GM12878 (cell line): ENCODE measurements around the gene SLC1A2. TPM values are rescaled to one million over a fixed set of nuclear protein-coding genes. Genes with fewer than 3 reads are reported as not detected.

Experiments used
- ATAC-seq: fragments of 200-7000 bp; cut with Tn5 transposase; 3 replicates; pipeline ENCODE4 v1.9.1; 2020; ENCODE audit warnings: mild to moderate bottlenecking, moderate library complexity
- BruUV-seq: library from RNA; stranded (reverse); fragments of 400-500 nt; replicated peaks from 2 replicates; lab custom pipeline; 2021; lab: Mats Ljungman, UMichigan
- CTCF ChIA-PET: fragments of 300-600 bp; sonication (Branson Sonifier 250); formaldehyde crosslinking; extraction: SDS; loops from one replicate; lab custom pipeline; 2021; ENCODE audit warnings: inconsistent platforms; lab: Yijun Ruan, JAX
- POLR2A ChIA-PET: fragments of 350-600 bp; formaldehyde crosslinking; extraction: SDS; loops from one replicate; lab custom pipeline; 2021; ENCODE audit warnings: inconsistent platforms; lab: Charles Lee
- RAD21 ChIA-PET: fragments of 300-600 bp; sonication (Branson Sonifier 250); formaldehyde crosslinking; loops from one replicate; lab custom pipeline; 2023; ENCODE audit warnings: antibody characterized with exemption; ENCODE audit not compliant: unreplicated experiment; lab: Charles Lee
- SMC1A ChIA-PET: fragments of 300-600 bp; sonication (Branson Sonifier 250); formaldehyde crosslinking; loops from one replicate; lab custom pipeline; 2023; ENCODE audit not compliant: unreplicated experiment, uncharacterized antibody; lab: Charles Lee
- DNase-seq: peaks from one replicate; pipeline ENCODE4 v3.0.0-alpha.2; 2011; ENCODE audit warnings: low read depth, low spot score
- FAIRE-seq: peaks from 3 replicates; lab custom pipeline; 2011; peaks lifted over from hg19 to GRCh38; lab: Jason Lieb, UNC
- H2AFZ ChIP-seq: 2 replicates; pipeline ENCODE4 v1.6.0; 2011; ENCODE audit warnings: low read depth, low read length, control low read depth; ENCODE audit not compliant: control insufficient read depth
- H3K27ac ChIP-seq: 2 replicates; pipeline ENCODE4 v1.5.1; 2011; ENCODE audit warnings: control low read depth; ENCODE audit not compliant: control insufficient read depth, insufficient read depth
- H3K27me3 ChIP-seq, 2 experiments: replicated peaks in 1 of 2; 2 replicates each; pipeline versions ENCODE4 v1.6.0 to v1.6.1; 2011; ENCODE audit warnings: low read length in 1 of 2; ENCODE audit not compliant: control insufficient read depth in 2 of 2, insufficient read depth in 2 of 2
- H3K36me3 ChIP-seq, 2 experiments: 2 replicates each; pipeline ENCODE4 v1.5.1; 2011; ENCODE audit warnings: low read length in 1 of 2; ENCODE audit not compliant: control insufficient read depth in 2 of 2, insufficient read depth in 2 of 2
- H3K4me1 ChIP-seq: 2 replicates; pipeline ENCODE4 v1.6.1; 2011; ENCODE audit warnings: mild to moderate bottlenecking, low read length, moderate library complexity, mixed read lengths; ENCODE audit not compliant: control insufficient read depth, insufficient read depth
- H3K4me2 ChIP-seq: 2 replicates; pipeline ENCODE4 v1.6.0; 2011; ENCODE audit warnings: control low read depth; ENCODE audit not compliant: control insufficient read depth, insufficient read depth
- H3K4me3 ChIP-seq: fragments of 200-600 bp; sonication (generic); 2 replicates; pipeline ENCODE4 v1.5.1; 2016
- H3K79me2 ChIP-seq: 2 replicates; pipeline ENCODE4 v1.6.0; 2011; ENCODE audit warnings: low read length; ENCODE audit not compliant: control insufficient read depth, insufficient read depth
- H3K9ac ChIP-seq: 2 replicates; pipeline ENCODE4 v1.8.0; 2011; ENCODE audit warnings: low read length, control low read depth, mixed read lengths; ENCODE audit not compliant: control insufficient read depth, insufficient read depth
- H3K9me3 ChIP-seq: replicated peaks from 3 replicates; pipeline ENCODE4 v1.5.1; 2011; ENCODE audit warnings: mild to moderate bottlenecking, low read length; ENCODE audit not compliant: control insufficient read depth, insufficient read depth
- H4K20me1 ChIP-seq: 2 replicates; pipeline ENCODE4 v1.6.0; 2011; ENCODE audit not compliant: control insufficient read depth, insufficient read depth
- CBX3 ChIP-seq: fragments of 200-600 bp; sonication (generic); IDR thresholded peaks from 2 replicates; pipeline ENCODE4 v1.6.1; 2016; ENCODE audit warnings: low read depth, borderline replicate concordance
- KDM1A ChIP-seq: fragments of 200-600 bp; sonication (generic); IDR thresholded peaks from 2 replicates; pipeline ENCODE4 v1.6.1; 2016; ENCODE audit warnings: borderline replicate concordance
- NR2C2 ChIP-seq: IDR thresholded peaks from 2 replicates; pipeline ENCODE4 v1.6.1; 2011; ENCODE audit warnings: borderline replicate concordance, low read depth; ENCODE audit not compliant: control insufficient read depth, insufficient read length
- PBX3 ChIP-seq: IDR thresholded peaks from 2 replicates; pipeline ENCODE4 v1.6.1; 2011; ENCODE audit warnings: mild to moderate bottlenecking, low read depth, low read length, moderate library complexity; ENCODE audit not compliant: insufficient replicate concordance
- RB1 ChIP-seq: fragments of 450-650 bp; formaldehyde crosslinking; IDR thresholded peaks from 2 replicates; pipeline ENCODE4 v1.6.1; 2017; ENCODE audit warnings: mild to moderate bottlenecking, borderline replicate concordance
- SIX5 ChIP-seq: IDR thresholded peaks from 2 replicates; pipeline ENCODE4 v1.6.1; 2011; ENCODE audit warnings: mild to moderate bottlenecking, low read depth, low read length, moderate library complexity; ENCODE audit not compliant: severe bottlenecking
- YY1 ChIP-seq: IDR thresholded peaks from 2 replicates; pipeline ENCODE4 v1.6.1; 2011; ENCODE audit warnings: low read depth, mild to moderate bottlenecking, low read length
- ZBTB33 ChIP-seq: fragments of 450-650 bp; IDR thresholded peaks from 2 replicates; pipeline ENCODE4 v1.6.1; 2017; ENCODE audit warnings: mild to moderate bottlenecking
- ZNF622 ChIP-seq: fragments of 450-650 bp; IDR thresholded peaks from 2 replicates; pipeline ENCODE4 v1.6.1; 2017; ENCODE audit warnings: mild to moderate bottlenecking, inconsistent platforms
- ZSCAN29 ChIP-seq: fragments of 450-650 bp; IDR thresholded peaks from 2 replicates; pipeline ENCODE4 v1.6.1; 2017; ENCODE audit warnings: mild to moderate bottlenecking, moderate library complexity
- in situ Hi-C: fragments of 300-500 bp; cut with MboI; formaldehyde crosslinking; loops from 9 replicates; pipeline ENCODE4 v1.14.3; 2018; ENCODE audit warnings: mixed read lengths
- intact Hi-C: fragments of 100-400 bp; cut with micrococcal nuclease; formaldehyde crosslinking; loops from one replicate; pipeline ENCODE4 v1.14.2; 2022; ENCODE audit not compliant: unreplicated experiment
- polyA plus RNA-seq, 11 experiments: library from polyadenylated mRNA; depleted of rRNA in 4 of 11; unstranded in 6 of 11; stranded (reverse) in 5 of 11; fragments of >200 nt; fragmentation: Nextera tagmentation in 4 of 11; fragmentation: Illumina TruSeq in 1 of 11; extraction: Ambion mirVana in 4 of 11; extraction: Trizol in 1 of 11; gene quantifications; 1 replicate in 1 of 11; 2 replicates in 10 of 11; pipeline versions ENCODE4 v1.2.1 to v1.2.3, GENCODE V29; 2011 to 2016; ENCODE audit warnings: inconsistent platforms in 2 of 11, missing spikeins in 2 of 11, low read depth in 1 of 11
- total RNA-seq, 4 experiments: library from RNA; depleted of rRNA in 3 of 4; stranded (reverse); fragments of >200 nt in 3 of 4; fragmentation: Illumina TruSeq in 1 of 4; extraction: Trizol in 1 of 4; gene quantifications; 2 replicates each; pipeline versions ENCODE4 v1.2.1 to v1.2.3, GENCODE V29; 2013 to 2021
- TF ChIP-seq, protein P1 (sequence below): fragments of 150-350 bp; IDR thresholded peaks from 2 replicates; pipeline ENCODE4 v1.6.1; 2016; ENCODE audit warnings: low read depth, low read length
- TF ChIP-seq, protein P2 (sequence below): IDR thresholded peaks from 2 replicates; pipeline ENCODE4 v1.6.1; 2012; ENCODE audit warnings: low read depth, low read length, improper control_type of control experiment
- TF ChIP-seq, protein P3 (sequence below): fragments of 450-650 bp; IDR thresholded peaks from 2 replicates; pipeline ENCODE4 v1.6.1; 2017; ENCODE audit warnings: mild to moderate bottlenecking, low read depth, inconsistent platforms; ENCODE audit not compliant: poor library complexity, severe bottlenecking

The SLC1A2 gene
- total and polyA plus RNA-seq, 10 of the 15 experiments (the other 5 are each of a cell fraction or from before 2014, with no cell fraction given): 0.01 to 0.84 (median 0.22) TPM; not detected in 1

GRCh38 chr11:35359321-35360054, 59.9 kb downstream of the SLC1A2 start (continued):
- no peak for TF ChIP-seq KDM1A
- no peak for TF ChIP-seq PBX3
- no peak for TF ChIP-seq SIX5
- TF ChIP-seq ZSCAN29: no peak

- Histone ChIP-seq H3K4me1 (no peaks in the 10 kb centered on the region), H3K36me3 (no peaks in the 10 kb centered on the region), H3K9me3 (no peaks in the 10 kb centered on the region), H3K4me2 (no peak overlapping the region), H3K27me3 (no peaks in the 10 kb centered on the region), H3K27ac (no peak overlapping the region), H3K4me3 (no peak overlapping the region), H4K20me1 (no peaks in the 10 kb centered on the region), H3K9ac (no peak overlapping the region), H3K79me2 (no peaks in the 10 kb centered on the region), H2AFZ (no peak overlapping the region)
- intact Hi-C loops (no loop called here), in situ Hi-C loops (no loop called here)
- POLR2A ChIA-PET: interaction anchor here (1.1 kb wide), 1 partner anchor 9 kb away, joined by 3 read pairs; no protein-coding TSS in a partner anchor
- no peak for FAIRE-seq
- ATAC-seq: no peak
- no peak for DNase-seq
- SMC1A ChIA-PET: no interaction called here
- no TSS peak for BruUV-seq
- CTCF ChIA-PET: no interaction called here
- RAD21 ChIA-PET: no interaction called here
- TF ChIP-seq, protein P1, sequence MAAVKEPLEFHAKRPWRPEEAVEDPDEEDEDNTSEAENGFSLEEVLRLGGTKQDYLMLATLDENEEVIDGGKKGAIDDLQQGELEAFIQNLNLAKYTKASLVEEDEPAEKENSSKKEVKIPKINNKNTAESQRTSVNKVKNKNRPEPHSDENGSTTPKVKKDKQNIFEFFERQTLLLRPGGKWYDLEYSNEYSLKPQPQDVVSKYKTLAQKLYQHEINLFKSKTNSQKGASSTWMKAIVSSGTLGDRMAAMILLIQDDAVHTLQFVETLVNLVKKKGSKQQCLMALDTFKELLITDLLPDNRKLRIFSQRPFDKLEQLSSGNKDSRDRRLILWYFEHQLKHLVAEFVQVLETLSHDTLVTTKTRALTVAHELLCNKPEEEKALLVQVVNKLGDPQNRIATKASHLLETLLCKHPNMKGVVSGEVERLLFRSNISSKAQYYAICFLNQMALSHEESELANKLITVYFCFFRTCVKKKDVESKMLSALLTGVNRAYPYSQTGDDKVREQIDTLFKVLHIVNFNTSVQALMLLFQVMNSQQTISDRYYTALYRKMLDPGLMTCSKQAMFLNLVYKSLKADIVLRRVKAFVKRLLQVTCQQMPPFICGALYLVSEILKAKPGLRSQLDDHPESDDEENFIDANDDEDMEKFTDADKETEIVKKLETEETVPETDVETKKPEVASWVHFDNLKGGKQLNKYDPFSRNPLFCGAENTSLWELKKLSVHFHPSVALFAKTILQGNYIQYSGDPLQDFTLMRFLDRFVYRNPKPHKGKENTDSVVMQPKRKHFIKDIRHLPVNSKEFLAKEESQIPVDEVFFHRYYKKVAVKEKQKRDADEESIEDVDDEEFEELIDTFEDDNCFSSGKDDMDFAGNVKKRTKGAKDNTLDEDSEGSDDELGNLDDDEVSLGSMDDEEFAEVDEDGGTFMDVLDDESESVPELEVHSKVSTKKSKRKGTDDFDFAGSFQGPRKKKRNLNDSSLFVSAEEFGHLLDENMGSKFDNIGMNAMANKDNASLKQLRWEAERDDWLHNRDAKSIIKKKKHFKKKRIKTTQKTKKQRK: no peak
- TF ChIP-seq RB1 (no peak), NR2C2 (no peak), ZBTB33 (no peak), CBX3 (no peak), ZNF622 (no peak), YY1 (no peak)
- TF ChIP-seq, protein P2, sequence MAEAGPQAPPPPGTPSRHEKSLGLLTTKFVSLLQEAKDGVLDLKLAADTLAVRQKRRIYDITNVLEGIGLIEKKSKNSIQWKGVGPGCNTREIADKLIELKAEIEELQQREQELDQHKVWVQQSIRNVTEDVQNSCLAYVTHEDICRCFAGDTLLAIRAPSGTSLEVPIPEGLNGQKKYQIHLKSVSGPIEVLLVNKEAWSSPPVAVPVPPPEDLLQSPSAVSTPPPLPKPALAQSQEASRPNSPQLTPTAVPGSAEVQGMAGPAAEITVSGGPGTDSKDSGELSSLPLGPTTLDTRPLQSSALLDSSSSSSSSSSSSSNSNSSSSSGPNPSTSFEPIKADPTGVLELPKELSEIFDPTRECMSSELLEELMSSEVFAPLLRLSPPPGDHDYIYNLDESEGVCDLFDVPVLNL: no peak
- TF ChIP-seq, protein P3, sequence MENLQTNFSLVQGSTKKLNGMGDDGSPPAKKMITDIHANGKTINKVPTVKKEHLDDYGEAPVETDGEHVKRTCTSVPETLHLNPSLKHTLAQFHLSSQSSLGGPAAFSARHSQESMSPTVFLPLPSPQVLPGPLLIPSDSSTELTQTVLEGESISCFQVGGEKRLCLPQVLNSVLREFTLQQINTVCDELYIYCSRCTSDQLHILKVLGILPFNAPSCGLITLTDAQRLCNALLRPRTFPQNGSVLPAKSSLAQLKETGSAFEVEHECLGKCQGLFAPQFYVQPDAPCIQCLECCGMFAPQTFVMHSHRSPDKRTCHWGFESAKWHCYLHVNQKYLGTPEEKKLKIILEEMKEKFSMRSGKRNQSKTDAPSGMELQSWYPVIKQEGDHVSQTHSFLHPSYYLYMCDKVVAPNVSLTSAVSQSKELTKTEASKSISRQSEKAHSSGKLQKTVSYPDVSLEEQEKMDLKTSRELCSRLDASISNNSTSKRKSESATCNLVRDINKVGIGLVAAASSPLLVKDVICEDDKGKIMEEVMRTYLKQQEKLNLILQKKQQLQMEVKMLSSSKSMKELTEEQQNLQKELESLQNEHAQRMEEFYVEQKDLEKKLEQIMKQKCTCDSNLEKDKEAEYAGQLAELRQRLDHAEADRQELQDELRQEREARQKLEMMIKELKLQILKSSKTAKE: no peak
Measured at GRCh38 chr11:35358391-35358790, 61.0 kb downstream of the SLC1A2 start.
